NCI-H146 treated with DMSO at 0.1 percent for 48 hours (cell line): ENCODE results near the gene KLF15.

Experiments used
- DNase-seq: peaks from one replicate; lab custom pipeline; 2025; ENCODE audit not compliant: unreplicated experiment; lab: John Stamatoyannopoulos, UW

The KLF15 gene

GRCh38 chr3:126307591-126308393 is 49.4 kb downstream of the KLF15 start:
- DNase-seq, result no peak

GRCh38 chr3:126306888-126307482 is 50.2 kb downstream of the KLF15 start:
- DNase-seq, result no peak

GRCh38 chr3:126306397-126306796 is 50.8 kb downstream of the KLF15 start:
- no peak for DNase-seq

GRCh38 chr3:126305427-126305826 is 51.8 kb downstream of the KLF15 start:
- no peak for DNase-seq

- no peak for DNase-seq
Observed at GRCh38 chr3:126304704-126305103, 52.5 kb downstream of the KLF15 start.

- DNase-seq, result no peak
Observed at GRCh38 chr3:126304291-126304690, 52.9 kb downstream of the KLF15 start.

GRCh38 chr3:126303272-126303671 is 53.9 kb downstream of the KLF15 start:
- no peak for DNase-seq

GRCh38 chr3:126300761-126301481 is 56.3 kb downstream of the KLF15 start:
- no peak for DNase-seq

GRCh38 chr3:126300001-126300760 is 57.0 kb downstream of the KLF15 start:
- no peak for DNase-seq

GRCh38 chr3:126295407-126295939 is 61.7 kb downstream of the KLF15 start:
- DNase-seq, result no peak

GRCh38 chr3:126294211-126294808 is 62.9 kb downstream of the KLF15 start:
- no peak for DNase-seq

- no peak for DNase-seq
Observed at GRCh38 chr3:126293370-126294082, 63.7 kb downstream of the KLF15 start.
